Measurements from ENCODE around the gene CAMK2B.

CAMK2B gene

GRCh38 chr7:44290252-44290620 is 35.2 kb downstream of the CAMK2B start:
- Mint-ChIP-seq H3K36me3 (ENCODE audit: low read depth) (no peaks in the 10 kb centered on the region), H3K4me1 (peaks cover 45% of the 10 kb centered on the region), H3K9me3 (no peaks in the 10 kb centered on the region), H3K27ac (peak overlapping the region; percentile 15), H3K4me3 (peak overlapping the region; percentile 9), H3K27me3 (ENCODE audit: low read depth, poor library complexity) (peaks cover 15% of the 10 kb centered on the region)
- DNase-seq, result peak; percentile 22
- no peak for TF ChIP-seq CTCF (IDR thresholded peaks at IDR 0.05)

- H3K27ac Mint-ChIP-seq, result peak overlapping the region; percentile 82
- no peak for TF ChIP-seq CTCF (IDR thresholded peaks at IDR 0.05)
- peak overlapping the region; percentile 9 for H3K4me3 Mint-ChIP-seq
- peaks cover 12% of the 10 kb centered on the region for H3K27me3 Mint-ChIP-seq (ENCODE audit: low read depth, poor library complexity)
- peak; percentile 10 for DNase-seq
- H3K36me3 Mint-ChIP-seq (ENCODE audit: low read depth), result no peaks in the 10 kb centered on the region
- H3K4me1 Mint-ChIP-seq, result peaks cover 52% of the 10 kb centered on the region
- no peaks in the 10 kb centered on the region for H3K9me3 Mint-ChIP-seq
Measured at GRCh38 chr7:44289341-44290251, 35.8 kb downstream of the CAMK2B start.

GRCh38 chr7:44288811-44289340 is 36.5 kb downstream of the CAMK2B start:
- no peak overlapping the region for H3K4me3 Mint-ChIP-seq
- H3K4me1 Mint-ChIP-seq, result peaks cover 53% of the 10 kb centered on the region
- peak; percentile 6 for DNase-seq
- H3K27me3 Mint-ChIP-seq (ENCODE audit: low read depth, poor library complexity), result peaks cover 12% of the 10 kb centered on the region
- H3K36me3 Mint-ChIP-seq (ENCODE audit: low read depth), result no peaks in the 10 kb centered on the region
- TF ChIP-seq CTCF (IDR thresholded peaks at IDR 0.05), result no peak
- H3K9me3 Mint-ChIP-seq, result no peaks in the 10 kb centered on the region
- no peak overlapping the region for H3K27ac Mint-ChIP-seq

GRCh38 chr7:44288381-44288685 is 37.1 kb downstream of the CAMK2B start:
- Mint-ChIP-seq H3K27me3 (ENCODE audit: low read depth, poor library complexity) (peaks cover 11% of the 10 kb centered on the region), H3K4me3 (no peak overlapping the region), H3K4me1 (peaks cover 47% of the 10 kb centered on the region), H3K36me3 (ENCODE audit: low read depth) (no peaks in the 10 kb centered on the region), H3K9me3 (no peaks in the 10 kb centered on the region), H3K27ac (no peak overlapping the region)
- peak; percentile 1 for DNase-seq
- no peak for TF ChIP-seq CTCF (IDR thresholded peaks at IDR 0.05)

GRCh38 chr7:44287488-44288380 is 37.7 kb downstream of the CAMK2B start:
- Mint-ChIP-seq H3K9me3 (no peaks in the 10 kb centered on the region), H3K4me1 (peaks cover 43% of the 10 kb centered on the region), H3K27me3 (ENCODE audit: low read depth, poor library complexity) (peaks cover 5% of the 10 kb centered on the region), H3K27ac (no peak overlapping the region), H3K36me3 (ENCODE audit: low read depth) (no peaks in the 10 kb centered on the region), H3K4me3 (no peak overlapping the region)
- TF ChIP-seq CTCF (IDR thresholded peaks at IDR 0.05), result no peak
- DNase-seq, result no peak
